IPS-18a (cell line): ENCODE data around the gene CTSW.

Source experiments
- H3K27ac ChIP-seq: one replicate; pipeline ENCODE4 v1.5.1; 2013; ENCODE audit warnings: low read length
- H3K27me3 ChIP-seq: one replicate; pipeline ENCODE4 v1.6.1; 2013; ENCODE audit warnings: mild to moderate bottlenecking, low read length; ENCODE audit not compliant: control insufficient read depth, insufficient read depth
- H3K36me3 ChIP-seq: one replicate; pipeline ENCODE4 v1.6.1; 2013; ENCODE audit warnings: low read depth, low read length; ENCODE audit not compliant: control insufficient read depth
- H3K4me1 ChIP-seq: one replicate; pipeline ENCODE4 v1.6.1; 2013; ENCODE audit warnings: low read depth, low read length; ENCODE audit not compliant: control insufficient read depth
- H3K4me3 ChIP-seq: one replicate; pipeline ENCODE4 v1.5.1; 2013; ENCODE audit warnings: low read length
- H3K9ac ChIP-seq: one replicate; pipeline ENCODE4 v1.6.1; 2013; ENCODE audit warnings: mild to moderate bottlenecking, low read length, moderate library complexity
- H3K9me3 ChIP-seq: one replicate; pipeline ENCODE4 v1.6.1; 2013; ENCODE audit warnings: low read depth, low read length; ENCODE audit not compliant: control insufficient read depth

Gene CTSW

GRCh38 chr11:65892661-65893317, 13.2 kb downstream of the CTSW start:
- peaks cover 16% of the 10 kb centered on the region for H3K4me1 ChIP-seq
- H3K9ac ChIP-seq, result no peak overlapping the region

GRCh38 chr11:65894034-65894591, 14.5 kb downstream of the CTSW start:
- H3K9ac ChIP-seq, result no peak overlapping the region

More at GRCh38 chr11:65892661-65893317, 13.2 kb downstream of the CTSW start:
- Histone ChIP-seq H3K27ac (no peak overlapping the region), H3K27me3 (peaks cover 38% of the 10 kb centered on the region), H3K9me3 (no peaks in the 10 kb centered on the region), H3K36me3 (no peaks in the 10 kb centered on the region), H3K4me3 (peak overlapping the region; percentile 85)

GRCh38 chr11:65895482-65895981, 15.9 kb downstream of the CTSW start:
- H3K9me3 ChIP-seq, result no peaks in the 10 kb centered on the region
- H3K4me3 ChIP-seq, result no peak overlapping the region
- H3K27me3 ChIP-seq, result peaks cover 49% of the 10 kb centered on the region
- no peak overlapping the region for H3K27ac ChIP-seq
- H3K4me1 ChIP-seq, result peaks cover 9% of the 10 kb centered on the region
- H3K9ac ChIP-seq, result no peak overlapping the region
- H3K36me3 ChIP-seq, result no peaks in the 10 kb centered on the region

More at GRCh38 chr11:65894034-65894591, 14.5 kb downstream of the CTSW start:
- Histone ChIP-seq H3K9me3 (no peaks in the 10 kb centered on the region), H3K36me3 (no peaks in the 10 kb centered on the region), H3K4me3 (no peak overlapping the region), H3K27ac (no peak overlapping the region), H3K4me1 (peaks cover 16% of the 10 kb centered on the region), H3K27me3 (peaks cover 49% of the 10 kb centered on the region)

- no peaks in the 10 kb centered on the region for H3K36me3 ChIP-seq
- no peaks in the 10 kb centered on the region for H3K9me3 ChIP-seq
- H3K9ac ChIP-seq, result no peak overlapping the region
- peaks cover 9% of the 10 kb centered on the region for H3K4me1 ChIP-seq
- H3K27ac ChIP-seq, result no peak overlapping the region
- peaks cover 55% of the 10 kb centered on the region for H3K27me3 ChIP-seq
- H3K4me3 ChIP-seq, result no peak overlapping the region
Measured at GRCh38 chr11:65896034-65896999, 16.7 kb downstream of the CTSW start.

- Histone ChIP-seq H3K4me3 (no peak overlapping the region), H3K9me3 (no peaks in the 10 kb centered on the region), H3K36me3 (no peaks in the 10 kb centered on the region), H3K9ac (no peak overlapping the region), H3K27me3 (peaks cover 57% of the 10 kb centered on the region), H3K4me1 (peaks cover 6% of the 10 kb centered on the region), H3K27ac (no peak overlapping the region)
Measured at GRCh38 chr11:65897020-65897471, 17.4 kb downstream of the CTSW start.

- no peaks in the 10 kb centered on the region for H3K4me1 ChIP-seq
- no peak overlapping the region for H3K27ac ChIP-seq
Measured at GRCh38 chr11:65898656-65899355, 19.2 kb downstream of the CTSW start.

GRCh38 chr11:65899356-65900124, 19.9 kb downstream of the CTSW start:
- H3K4me1 ChIP-seq, result no peaks in the 10 kb centered on the region
- peaks cover 77% of the 10 kb centered on the region for H3K27me3 ChIP-seq
- peak overlapping the region; percentile 56 for H3K4me3 ChIP-seq
- peak overlapping the region; percentile 36 for H3K9ac ChIP-seq
- no peaks in the 10 kb centered on the region for H3K9me3 ChIP-seq
- H3K36me3 ChIP-seq, result no peaks in the 10 kb centered on the region
- H3K27ac ChIP-seq, result no peak overlapping the region

More at GRCh38 chr11:65898656-65899355, 19.2 kb downstream of the CTSW start:
- Histone ChIP-seq H3K9me3 (no peaks in the 10 kb centered on the region), H3K9ac (peak overlapping the region; percentile 36), H3K36me3 (no peaks in the 10 kb centered on the region), H3K4me3 (peak overlapping the region; percentile 56), H3K27me3 (peaks cover 74% of the 10 kb centered on the region)

GRCh38 chr11:65900125-65900898, 20.7 kb downstream of the CTSW start, which contains the start of gene FOSL1:
FOSL1 (minus strand) TSS chr11:65900388; CDS start chr11:65900339, 49 bp downstream.
- no peaks in the 10 kb centered on the region for H3K4me1 ChIP-seq
- H3K36me3 ChIP-seq, result no peaks in the 10 kb centered on the region
- H3K9me3 ChIP-seq, result no peaks in the 10 kb centered on the region
- H3K27me3 ChIP-seq, result peaks cover 77% of the 10 kb centered on the region
- peak within 1 kb of the TSS; percentile 36 for H3K9ac ChIP-seq
- peak within 1 kb of the TSS; percentile 56 for H3K4me3 ChIP-seq
- no peak within 1 kb of the TSS for H3K27ac ChIP-seq

- no peaks in the 10 kb centered on the region for H3K36me3 ChIP-seq
- H3K4me1 ChIP-seq, result no peaks in the 10 kb centered on the region
- no peak overlapping the region for H3K4me3 ChIP-seq
- no peaks in the 10 kb centered on the region for H3K9me3 ChIP-seq
- peaks cover 77% of the 10 kb centered on the region for H3K27me3 ChIP-seq
- no peak overlapping the region for H3K9ac ChIP-seq
- H3K27ac ChIP-seq, result no peak overlapping the region
Measured at GRCh38 chr11:65900899-65901180, 21.2 kb downstream of the CTSW start.

GRCh38 chr11:65903068-65903481, 23.4 kb downstream of the CTSW start:
- Histone ChIP-seq H3K36me3 (no peaks in the 10 kb centered on the region), H3K9me3 (no peaks in the 10 kb centered on the region), H3K27ac (no peak overlapping the region), H3K4me3 (no peak overlapping the region), H3K4me1 (no peaks in the 10 kb centered on the region), H3K9ac (no peak overlapping the region), H3K27me3 (peaks cover 64% of the 10 kb centered on the region)
